Measurements from ENCODE around the gene PRKG1.

Gene PRKG1

DNA sequence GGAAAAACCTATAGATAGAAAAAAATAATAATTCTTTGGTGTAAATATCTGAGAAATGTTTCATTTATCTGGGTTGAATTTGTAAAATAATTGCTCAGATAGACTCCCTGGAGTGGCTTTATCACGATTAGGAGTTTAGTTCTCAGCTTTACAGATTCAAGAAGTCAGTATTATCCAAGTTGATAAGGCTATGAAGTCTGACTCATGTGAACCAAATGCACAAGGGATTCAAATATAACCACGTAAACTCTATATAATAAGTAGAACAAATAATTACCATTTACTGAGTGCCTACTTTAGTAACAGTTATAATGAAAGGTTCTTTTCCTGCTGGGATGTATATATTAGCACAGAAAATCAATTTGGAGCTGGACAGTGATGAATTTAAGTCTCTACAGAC lies 290.4 kb downstream of the PRKG1 start:
- no peak for TF ChIP-seq FOXP2 (optimal IDR thresholded peaks at IDR 0.05; ENCODE audit: borderline replicate concordance, extremely low read depth, extremely low read length, insufficient read depth)
- no peak for TF ChIP-seq TAF1 (IDR thresholded peaks at IDR 0.05; ENCODE audit: borderline replicate concordance, insufficient read depth, low read length)
- no peak for TF ChIP-seq POLR2AphosphoS5 (IDR thresholded peaks at IDR 0.05; ENCODE audit: low read depth, low read length)
- TF ChIP-seq SIN3A (IDR thresholded peaks at IDR 0.05; ENCODE audit: borderline replicate concordance, insufficient read depth, low read length): no peak
- TF ChIP-seq, protein P1, sequence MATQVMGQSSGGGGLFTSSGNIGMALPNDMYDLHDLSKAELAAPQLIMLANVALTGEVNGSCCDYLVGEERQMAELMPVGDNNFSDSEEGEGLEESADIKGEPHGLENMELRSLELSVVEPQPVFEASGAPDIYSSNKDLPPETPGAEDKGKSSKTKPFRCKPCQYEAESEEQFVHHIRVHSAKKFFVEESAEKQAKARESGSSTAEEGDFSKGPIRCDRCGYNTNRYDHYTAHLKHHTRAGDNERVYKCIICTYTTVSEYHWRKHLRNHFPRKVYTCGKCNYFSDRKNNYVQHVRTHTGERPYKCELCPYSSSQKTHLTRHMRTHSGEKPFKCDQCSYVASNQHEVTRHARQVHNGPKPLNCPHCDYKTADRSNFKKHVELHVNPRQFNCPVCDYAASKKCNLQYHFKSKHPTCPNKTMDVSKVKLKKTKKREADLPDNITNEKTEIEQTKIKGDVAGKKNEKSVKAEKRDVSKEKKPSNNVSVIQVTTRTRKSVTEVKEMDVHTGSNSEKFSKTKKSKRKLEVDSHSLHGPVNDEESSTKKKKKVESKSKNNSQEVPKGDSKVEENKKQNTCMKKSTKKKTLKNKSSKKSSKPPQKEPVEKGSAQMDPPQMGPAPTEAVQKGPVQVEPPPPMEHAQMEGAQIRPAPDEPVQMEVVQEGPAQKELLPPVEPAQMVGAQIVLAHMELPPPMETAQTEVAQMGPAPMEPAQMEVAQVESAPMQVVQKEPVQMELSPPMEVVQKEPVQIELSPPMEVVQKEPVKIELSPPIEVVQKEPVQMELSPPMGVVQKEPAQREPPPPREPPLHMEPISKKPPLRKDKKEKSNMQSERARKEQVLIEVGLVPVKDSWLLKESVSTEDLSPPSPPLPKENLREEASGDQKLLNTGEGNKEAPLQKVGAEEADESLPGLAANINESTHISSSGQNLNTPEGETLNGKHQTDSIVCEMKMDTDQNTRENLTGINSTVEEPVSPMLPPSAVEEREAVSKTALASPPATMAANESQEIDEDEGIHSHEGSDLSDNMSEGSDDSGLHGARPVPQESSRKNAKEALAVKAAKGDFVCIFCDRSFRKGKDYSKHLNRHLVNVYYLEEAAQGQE (IDR thresholded peaks at IDR 0.05; ENCODE audit: insufficient read depth in 1 of 2, low read depth in 2 of 2, low read length in 2 of 2): no peak

- TF ChIP-seq SIN3A (IDR thresholded peaks at IDR 0.05; ENCODE audit: borderline replicate concordance, insufficient read depth, low read length) (no peak), FOXP2 (optimal IDR thresholded peaks at IDR 0.05; ENCODE audit: borderline replicate concordance, extremely low read depth, extremely low read length, insufficient read depth) (no peak), POLR2AphosphoS5 (IDR thresholded peaks at IDR 0.05; ENCODE audit: low read depth, low read length) (no peak), TAF1 (IDR thresholded peaks at IDR 0.05; ENCODE audit: borderline replicate concordance, insufficient read depth, low read length) (no peak)
- TF ChIP-seq, protein P1 (IDR thresholded peaks at IDR 0.05; ENCODE audit: insufficient read depth in 1 of 2, low read depth in 2 of 2, low read length in 2 of 2): no peak
Observed at GRCh38 chr10:51366044-51366443, 291.8 kb downstream of the PRKG1 start.

GRCh38 chr10:51367127-51367526 lies 292.8 kb downstream of the PRKG1 start:
- TF ChIP-seq TAF1 (IDR thresholded peaks at IDR 0.05; ENCODE audit: borderline replicate concordance, insufficient read depth, low read length): no peak
- no peak for TF ChIP-seq SIN3A (IDR thresholded peaks at IDR 0.05; ENCODE audit: borderline replicate concordance, insufficient read depth, low read length)
- no peak for TF ChIP-seq FOXP2 (optimal IDR thresholded peaks at IDR 0.05; ENCODE audit: borderline replicate concordance, extremely low read depth, extremely low read length, insufficient read depth)
- TF ChIP-seq, protein P1 (IDR thresholded peaks at IDR 0.05; ENCODE audit: insufficient read depth in 1 of 2, low read depth in 2 of 2, low read length in 2 of 2): no peak
- TF ChIP-seq POLR2AphosphoS5 (IDR thresholded peaks at IDR 0.05; ENCODE audit: low read depth, low read length): no peak

DNA sequence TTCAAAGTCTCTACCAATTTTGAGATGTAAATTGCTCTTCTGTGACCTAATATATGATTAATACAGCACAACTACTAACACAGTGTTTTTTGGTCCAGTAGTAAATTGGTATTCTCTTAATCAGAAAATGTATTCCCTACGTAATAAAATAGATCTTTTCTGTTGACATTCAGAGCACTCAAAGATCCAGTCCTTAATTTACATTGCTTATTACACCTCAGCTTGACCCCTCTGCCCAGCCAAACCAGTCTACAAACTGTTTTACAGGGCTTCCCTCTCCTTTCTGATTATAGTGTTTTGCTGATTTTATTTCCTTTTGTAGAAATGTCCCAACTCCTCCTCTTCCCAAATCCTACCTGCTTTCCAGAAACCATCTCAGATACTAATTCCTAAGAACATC lies 293.4 kb downstream of the PRKG1 start:
- no peak for TF ChIP-seq FOXP2 (optimal IDR thresholded peaks at IDR 0.05; ENCODE audit: borderline replicate concordance, extremely low read depth, extremely low read length, insufficient read depth)
- no peak for TF ChIP-seq POLR2AphosphoS5 (IDR thresholded peaks at IDR 0.05; ENCODE audit: low read depth, low read length)
- TF ChIP-seq SIN3A (IDR thresholded peaks at IDR 0.05; ENCODE audit: borderline replicate concordance, insufficient read depth, low read length): no peak
- TF ChIP-seq, protein P1 (IDR thresholded peaks at IDR 0.05; ENCODE audit: insufficient read depth in 1 of 2, low read depth in 2 of 2, low read length in 2 of 2): no peak
- no peak for TF ChIP-seq TAF1 (IDR thresholded peaks at IDR 0.05; ENCODE audit: borderline replicate concordance, insufficient read depth, low read length)

GRCh38 chr10:51368943-51369342 lies 294.7 kb downstream of the PRKG1 start:
- TF ChIP-seq FOXP2 (optimal IDR thresholded peaks at IDR 0.05; ENCODE audit: borderline replicate concordance, extremely low read depth, extremely low read length, insufficient read depth) (no peak), SIN3A (IDR thresholded peaks at IDR 0.05; ENCODE audit: borderline replicate concordance, insufficient read depth, low read length) (no peak), POLR2AphosphoS5 (IDR thresholded peaks at IDR 0.05; ENCODE audit: low read depth, low read length) (no peak), TAF1 (IDR thresholded peaks at IDR 0.05; ENCODE audit: borderline replicate concordance, insufficient read depth, low read length) (no peak)
- TF ChIP-seq, protein P1 (IDR thresholded peaks at IDR 0.05; ENCODE audit: insufficient read depth in 1 of 2, low read depth in 2 of 2, low read length in 2 of 2): no peak
